HG03039 (cell line): Measurements from ENCODE around the gene RYR3.
"Not testable (repeated sequence)": the region's sequence is repeated elsewhere in the genome, so short reads cannot be mapped to it uniquely, and the experiment has no call there.

Source experiments
- ATAC-seq: cut with Tn5 transposase; IDR thresholded peaks from one replicate; pipeline ENCODE4 v1.9.1; 2021; ENCODE audit warnings: mild to moderate bottlenecking, moderate library complexity; ENCODE audit not compliant: unreplicated experiment

Gene RYR3

DNA sequence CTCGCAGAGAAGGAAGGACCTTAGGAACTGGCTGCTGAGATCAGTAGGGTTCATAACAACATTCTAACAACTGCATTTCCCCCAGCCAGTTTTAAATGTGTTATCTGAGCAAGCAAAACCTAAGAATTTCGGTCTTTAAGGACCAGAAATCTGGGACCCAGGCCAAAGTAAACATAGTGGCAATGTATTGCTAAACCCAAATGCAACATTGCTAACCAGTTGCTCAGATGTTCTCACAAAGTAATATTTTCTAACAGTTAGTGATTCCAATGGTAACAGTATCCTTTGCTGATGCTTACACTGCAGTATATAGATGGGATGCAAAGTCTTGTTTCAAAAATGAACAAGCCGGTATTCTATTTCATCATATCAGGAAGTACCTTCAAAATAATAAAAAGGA is 254.3 kb downstream of the RYR3 start:
- ATAC-seq: no peak

DNA sequence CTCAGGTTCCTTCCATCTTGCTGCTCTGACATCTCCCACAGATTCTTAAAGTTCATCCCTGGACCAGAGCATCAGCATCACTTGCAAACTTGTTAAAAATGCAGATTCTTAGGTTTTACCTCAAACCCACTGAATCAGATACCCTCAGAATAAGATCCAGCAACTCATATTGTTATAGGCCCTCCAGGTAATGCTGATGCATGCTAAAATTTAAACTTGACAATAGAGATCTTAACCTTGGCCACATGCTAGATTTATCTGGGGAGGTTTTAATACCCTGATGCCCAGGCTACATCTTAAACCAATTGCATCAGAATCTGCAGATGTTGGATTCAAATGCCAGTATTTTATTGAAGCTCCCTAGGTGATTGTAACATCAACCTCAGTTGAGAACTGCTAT is 256.9 kb downstream of the RYR3 start:
- no peak for ATAC-seq

DNA sequence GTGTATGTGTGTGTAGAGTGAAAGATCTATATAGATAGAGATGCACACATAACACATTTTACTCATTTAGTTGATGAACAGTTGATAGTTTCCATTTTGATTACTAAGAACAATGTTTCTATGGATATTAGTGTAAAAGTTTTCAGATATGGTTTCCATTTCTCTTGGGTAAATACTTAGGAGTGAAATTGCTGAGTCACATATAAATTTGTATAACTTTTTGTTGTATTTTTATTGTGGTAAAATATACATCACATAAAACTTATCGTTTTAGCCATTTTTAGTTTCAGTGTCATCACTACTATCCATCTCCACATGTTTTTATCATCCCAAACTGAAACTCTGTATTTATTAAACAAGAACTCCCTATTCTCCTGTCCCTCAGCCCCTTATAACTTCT is 258.3 kb downstream of the RYR3 start:
- no peak for ATAC-seq

DNA sequence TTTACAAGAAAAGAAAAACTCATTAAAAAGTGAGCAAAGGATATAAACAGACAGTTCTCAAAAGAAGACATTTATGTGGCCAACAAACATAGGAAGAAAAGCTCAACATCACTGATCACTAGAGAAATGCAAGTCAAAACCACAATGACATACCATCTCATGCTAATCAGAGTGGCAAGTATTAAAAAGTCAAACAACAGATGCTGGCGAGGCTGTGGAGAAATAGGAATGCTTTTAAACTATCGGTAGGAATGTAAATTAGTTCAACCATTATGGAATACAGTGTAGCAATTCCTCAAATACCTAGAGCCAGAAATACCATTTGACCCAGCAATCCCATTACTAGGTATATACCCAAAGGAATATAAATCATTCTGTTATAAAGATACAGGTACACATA is 267.1 kb downstream of the RYR3 start:
- ATAC-seq: not testable (repeated sequence)

DNA sequence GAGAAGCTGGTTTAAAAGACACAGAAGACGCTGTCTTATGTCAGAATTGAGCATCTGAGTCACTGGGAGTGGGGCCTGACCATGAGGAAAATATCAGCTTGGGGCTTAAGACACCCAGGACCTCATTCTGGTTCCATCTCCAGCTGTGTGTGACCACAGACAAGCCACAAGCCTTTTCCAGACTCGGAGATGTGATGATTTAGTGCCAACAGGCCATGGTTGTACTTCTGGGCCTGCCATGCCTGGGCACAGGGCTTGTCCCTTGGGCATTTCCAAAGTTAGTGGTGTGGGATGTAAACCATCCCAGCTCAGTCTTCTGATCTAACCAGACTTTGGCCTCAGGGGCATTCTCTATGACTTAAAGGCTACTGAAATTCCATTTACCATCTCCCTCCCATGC is 269.8 kb downstream of the RYR3 start:
- no peak for ATAC-seq

DNA sequence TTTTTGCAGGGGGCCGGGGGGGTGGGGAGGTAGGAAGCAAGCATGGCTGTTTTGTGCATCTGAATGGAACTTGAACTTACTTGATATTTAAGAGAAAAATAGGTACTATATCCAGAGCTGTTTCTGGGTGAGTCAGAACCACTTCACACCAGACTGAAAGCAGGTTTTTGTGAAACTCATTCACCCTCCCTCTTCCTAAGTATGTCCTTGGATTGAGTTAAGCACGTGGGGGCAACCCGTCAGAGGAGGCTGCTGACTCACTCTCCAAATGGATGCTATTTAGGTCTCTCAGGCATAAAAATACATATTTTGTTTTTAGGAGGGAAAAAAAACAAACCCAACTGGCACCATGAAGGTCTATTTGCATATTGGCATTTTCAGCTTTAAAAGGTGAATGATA is 270.3 kb downstream of the RYR3 start:
- no peak for ATAC-seq

DNA sequence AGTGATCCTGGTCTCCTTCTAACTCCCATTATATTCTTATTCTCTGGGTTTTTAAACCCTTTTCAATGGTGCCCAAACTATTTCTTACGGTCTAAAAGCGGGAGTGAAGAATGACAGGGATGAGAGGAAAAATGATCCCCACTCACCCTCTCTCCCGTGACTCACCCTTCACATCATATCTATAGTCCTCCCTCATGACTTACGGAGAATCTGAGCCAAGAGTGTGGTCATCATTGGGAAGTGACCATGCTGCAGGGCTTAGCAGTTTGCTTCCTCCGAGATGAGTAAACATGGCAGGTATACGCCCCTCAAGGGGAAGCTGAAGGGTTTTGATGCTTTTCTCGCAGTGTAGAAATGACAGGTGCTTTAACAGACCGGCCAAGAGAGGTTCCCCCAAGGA is 274.0 kb downstream of the RYR3 start:
- ATAC-seq: no peak

DNA sequence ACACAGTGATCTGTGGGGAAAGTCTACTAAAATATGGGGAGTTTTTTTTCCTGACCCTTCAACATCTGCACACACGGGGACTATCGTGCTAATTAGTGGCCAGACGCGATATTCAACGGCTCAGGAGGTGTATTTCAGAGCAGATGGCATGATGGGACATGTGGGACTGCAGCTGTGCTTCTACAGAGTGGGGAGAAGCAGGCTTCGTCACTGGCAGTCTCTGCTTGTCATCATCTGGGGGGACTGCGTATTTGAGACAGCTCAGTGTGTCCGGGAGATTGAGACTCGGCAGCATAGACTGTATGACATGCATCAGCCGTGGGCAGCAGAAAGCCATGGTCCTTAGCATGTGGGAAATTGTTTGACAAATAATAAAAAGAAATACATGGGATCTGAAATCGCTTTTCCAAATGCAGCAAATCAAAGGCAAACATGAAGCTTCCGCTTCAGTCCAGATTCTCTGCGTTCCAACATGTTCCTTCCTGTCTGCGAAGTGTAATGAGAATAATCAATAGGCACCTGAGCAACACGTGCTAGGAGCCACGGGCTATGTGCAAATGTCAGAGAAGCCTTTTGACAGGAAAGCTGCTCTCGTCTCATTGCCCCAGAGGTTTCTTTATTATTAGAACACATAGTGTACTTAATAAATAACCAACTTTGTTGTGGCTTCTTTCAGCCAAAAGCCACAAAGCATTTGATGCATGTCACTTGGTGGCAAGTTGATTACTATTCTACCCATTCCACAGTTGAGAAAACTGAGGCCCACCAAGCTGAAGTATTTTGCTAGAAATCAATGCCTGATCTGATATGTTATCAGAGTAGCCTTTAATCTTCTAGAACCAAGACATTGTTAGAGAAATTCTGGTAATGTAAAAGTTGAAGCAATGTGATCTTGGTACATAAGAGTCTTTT is 276.3 kb downstream of the RYR3 start:
- no peak for ATAC-seq

DNA sequence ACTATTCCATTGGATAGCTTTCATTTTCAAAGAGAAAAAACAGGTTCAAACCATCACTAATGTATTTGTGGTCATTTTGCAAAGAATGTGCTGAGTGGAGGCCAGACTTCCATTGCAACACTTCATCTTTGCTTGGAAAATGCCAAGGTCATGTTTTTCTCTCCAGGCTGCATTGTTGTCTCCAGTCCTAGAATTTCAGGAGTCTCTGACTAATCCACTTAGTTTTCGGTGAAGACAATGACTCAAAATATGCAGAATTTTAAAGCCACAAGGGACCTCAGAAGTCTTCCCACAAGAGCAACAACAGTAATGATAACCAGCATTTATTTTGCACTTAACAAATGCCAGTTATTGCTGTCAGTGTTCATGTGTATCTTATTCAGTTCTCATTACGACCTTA is 277.0 kb downstream of the RYR3 start:
- ATAC-seq: no peak

DNA sequence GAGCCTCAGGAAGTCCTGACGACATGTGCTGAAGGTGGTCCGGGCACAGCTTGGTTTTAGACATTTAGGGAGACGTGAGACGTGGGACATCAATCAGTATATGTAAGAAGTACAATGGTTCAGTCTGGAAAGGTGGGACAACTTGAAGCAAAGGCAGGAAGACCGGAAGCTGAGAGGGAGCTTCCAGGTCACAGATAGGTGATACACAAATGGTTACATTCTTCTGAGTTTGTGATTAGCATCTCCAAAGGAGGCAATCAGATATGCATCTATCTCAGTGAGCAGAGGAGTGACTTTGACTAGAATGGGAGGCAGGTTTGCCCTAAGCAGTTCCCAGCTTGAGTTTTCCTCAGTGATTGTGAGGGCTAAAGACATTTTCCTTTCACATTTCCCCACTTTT is 282.1 kb downstream of the RYR3 start:
- no peak for ATAC-seq

DNA sequence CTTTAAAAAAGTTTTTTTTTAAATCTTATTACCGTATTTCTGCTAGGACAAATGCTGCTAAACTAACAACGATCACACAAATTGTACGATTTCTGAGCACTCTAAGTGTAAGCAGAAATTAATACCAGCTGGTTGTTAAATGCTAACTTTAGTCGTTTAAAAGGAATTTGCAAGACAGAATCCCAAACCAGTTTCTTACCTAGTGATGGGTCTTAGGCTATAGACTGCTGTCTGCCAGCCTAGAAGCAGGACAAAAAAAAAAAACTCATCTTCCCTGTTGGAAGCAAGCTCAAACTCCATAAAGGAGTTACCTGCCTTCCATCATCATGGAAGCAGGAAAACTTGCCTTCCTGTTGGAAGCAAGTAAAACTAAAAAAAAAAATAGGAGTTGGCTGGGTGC is 287.6 kb downstream of the RYR3 start:
- ATAC-seq: not testable (repeated sequence)

DNA sequence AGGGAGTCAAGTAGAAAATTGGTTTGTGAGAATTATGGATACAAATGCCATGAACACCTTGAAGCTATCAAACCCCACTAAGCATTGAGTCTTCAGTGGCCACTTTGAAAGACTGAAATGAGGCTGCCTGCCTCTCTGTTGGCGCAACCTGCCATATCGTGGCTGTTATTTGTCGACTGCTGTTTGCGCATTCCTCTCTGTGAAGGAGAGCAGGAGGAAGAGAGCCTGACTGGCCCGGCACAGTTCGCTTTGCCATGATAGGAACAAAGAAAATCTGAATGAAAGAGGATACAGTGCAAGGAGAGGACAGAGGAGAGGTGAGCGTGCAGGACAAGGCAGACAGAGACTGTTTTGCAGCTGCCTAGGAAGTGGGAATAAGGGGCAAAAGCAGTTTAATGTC is 289.4 kb downstream of the RYR3 start:
- ATAC-seq: no peak

DNA sequence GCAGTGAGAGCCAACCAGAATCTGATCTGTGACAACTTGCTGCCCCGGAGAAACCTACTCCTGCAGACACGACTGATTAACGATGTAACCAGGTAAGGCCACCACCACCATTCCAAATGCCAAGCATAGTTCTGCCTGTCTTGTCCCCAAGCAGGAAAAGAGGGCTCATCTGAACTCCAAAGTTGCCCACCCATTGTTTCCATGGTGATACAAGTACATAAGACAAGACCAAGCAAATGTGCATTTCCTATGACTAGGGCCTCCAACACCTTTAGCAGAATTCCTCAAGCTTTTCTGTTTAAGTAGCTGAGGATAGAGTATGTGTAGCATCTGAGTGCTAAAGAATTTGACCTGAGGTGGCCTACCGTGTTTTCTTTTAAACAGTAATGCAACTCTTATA is 290.7 kb downstream of the RYR3 start:
- no peak for ATAC-seq

DNA sequence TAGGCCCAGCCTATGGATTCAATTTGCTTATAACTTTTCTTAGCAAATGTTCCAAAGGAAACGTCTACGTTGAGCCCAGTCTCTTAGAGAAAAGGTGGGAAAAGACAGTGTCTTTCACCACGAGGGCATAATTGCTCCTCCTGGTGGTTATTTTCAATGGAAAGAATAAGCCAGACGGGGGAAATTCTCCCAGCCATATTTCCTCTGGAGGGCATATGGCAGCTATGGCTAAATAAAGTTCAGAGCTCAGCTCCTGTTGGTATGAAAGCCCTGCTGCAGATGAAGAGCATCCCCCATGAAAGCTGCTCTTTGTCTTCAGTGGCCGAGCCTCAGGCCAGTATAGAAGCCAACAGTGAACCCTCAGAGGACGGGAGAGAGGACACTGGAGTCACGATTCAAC is 297.9 kb downstream of the RYR3 start:
- ATAC-seq: no peak

DNA sequence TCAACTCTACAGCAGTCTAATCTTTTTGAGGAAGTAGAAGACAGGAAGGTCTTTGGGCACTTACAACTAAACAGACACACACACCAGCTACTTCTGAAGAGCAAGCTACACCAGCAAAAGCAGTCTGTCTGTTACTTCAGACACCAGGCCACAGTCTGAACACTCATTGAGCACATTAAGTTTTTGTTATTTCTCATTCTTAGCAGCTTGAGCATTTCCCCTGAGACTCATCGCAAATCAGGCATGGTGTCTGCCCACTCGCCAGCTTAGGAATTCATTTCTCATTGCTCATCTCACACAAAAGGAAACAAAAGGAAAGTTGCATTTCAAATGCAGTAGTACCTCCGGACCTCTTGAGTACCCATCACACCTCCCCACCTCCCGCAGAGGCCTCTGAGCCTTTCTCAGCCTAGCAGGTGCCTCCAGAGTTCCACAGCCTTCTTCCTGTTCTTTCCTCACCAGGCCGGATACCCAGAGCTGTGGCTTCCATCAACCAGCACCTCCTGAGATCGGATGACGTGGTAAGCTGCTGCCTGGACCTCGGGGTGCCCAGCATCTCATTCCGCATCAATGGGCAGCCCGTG is 302.0 kb downstream of the RYR3 start:
- ATAC-seq: no peak

DNA sequence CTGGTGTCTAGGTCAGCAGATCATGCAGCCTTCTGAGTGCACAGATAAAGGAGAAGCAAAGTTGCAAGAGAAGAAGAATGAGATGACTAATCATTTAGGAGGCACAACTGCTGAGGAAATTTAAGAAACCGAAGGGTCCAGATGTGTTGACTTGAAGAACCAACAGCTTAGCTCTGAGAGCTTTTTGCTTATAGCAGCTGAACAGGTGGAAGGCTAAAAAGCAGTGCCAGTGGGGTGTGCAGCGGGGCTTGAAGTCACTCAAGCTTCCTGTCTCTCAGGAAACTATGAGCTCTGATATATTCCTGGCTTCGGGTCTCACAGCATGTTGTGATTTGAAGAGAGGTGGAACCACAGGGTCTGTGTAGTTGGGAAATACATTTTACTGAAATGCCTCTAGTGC is 305.7 kb downstream of the RYR3 start:
- no peak for ATAC-seq

DNA sequence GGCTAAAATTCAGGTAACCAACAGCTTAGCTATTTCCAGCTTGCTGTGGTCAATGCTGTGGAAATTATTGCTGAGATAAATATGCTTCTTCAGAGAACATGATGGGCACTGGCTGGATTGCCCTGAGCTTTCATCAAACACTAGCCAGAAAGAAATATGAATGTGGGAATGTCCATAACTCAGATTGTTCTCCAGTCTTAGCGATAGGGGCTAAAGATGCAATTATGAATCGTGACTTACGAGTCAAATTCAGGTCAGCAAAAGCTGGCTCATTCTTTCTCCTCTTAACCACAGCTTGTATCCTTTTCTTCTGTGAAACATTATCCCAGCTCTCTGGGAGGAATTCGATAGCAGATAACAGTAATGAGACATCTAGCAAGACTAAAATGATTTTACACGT is 307.6 kb downstream of the RYR3 start:
- no peak for ATAC-seq

DNA sequence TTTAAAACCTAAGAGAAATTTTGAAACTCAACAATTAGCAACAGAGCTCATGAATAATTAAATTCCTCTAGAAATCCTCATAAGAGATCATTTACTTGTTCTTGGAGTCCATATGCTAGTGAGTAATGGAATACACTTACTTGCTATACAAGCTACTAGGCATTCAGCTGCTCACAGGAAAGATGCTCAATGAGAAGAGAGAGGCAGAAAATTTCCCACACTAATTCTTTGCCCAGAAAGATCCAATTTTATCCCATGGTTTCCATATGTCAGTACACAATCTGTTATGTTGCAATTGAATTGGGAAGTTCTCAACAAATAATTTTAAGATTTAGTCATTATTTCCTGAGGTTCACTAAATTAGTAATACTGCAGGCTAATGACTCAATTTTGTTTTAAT is 310.4 kb downstream of the RYR3 start:
- no peak for ATAC-seq

DNA sequence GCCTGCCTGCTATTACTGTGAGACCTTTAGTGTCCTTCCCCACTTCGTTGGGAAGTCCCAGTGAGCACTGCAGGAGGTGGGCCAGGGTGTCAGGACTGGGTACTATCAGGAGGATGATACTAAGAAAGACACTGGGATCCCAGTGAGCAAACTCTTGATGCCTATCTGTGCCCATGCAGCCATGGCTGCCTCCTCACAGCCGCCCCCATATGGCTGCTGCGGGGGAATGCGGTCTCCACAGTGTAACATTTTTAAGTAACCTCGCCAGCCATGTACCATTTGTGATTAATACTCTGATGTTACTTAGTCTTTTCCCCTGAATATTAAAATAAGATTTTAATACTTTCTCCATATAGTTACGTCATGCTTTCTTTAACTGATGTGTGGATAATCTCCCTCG is 312.2 kb downstream of the RYR3 start:
- no peak for ATAC-seq

DNA sequence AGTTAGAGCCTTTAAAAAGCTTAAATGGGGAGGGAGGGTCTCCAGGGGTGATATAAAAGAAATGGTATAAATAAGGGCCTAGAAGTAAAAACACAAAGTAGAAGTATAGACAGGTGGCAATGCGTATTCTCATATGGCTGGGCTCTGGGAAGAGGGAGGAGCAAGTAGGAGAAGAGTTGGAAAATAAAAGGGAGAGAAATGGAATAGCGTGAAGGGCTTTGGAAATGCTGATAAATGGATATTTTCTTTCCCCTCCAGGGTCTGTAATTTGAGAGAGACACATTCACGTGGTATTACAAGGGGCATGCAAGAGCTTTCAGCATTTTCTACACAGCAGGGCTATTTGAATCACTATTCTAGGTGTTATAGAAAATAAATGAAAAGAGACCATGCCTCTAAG is 313.7 kb downstream of the RYR3 start:
- ATAC-seq: no peak

DNA sequence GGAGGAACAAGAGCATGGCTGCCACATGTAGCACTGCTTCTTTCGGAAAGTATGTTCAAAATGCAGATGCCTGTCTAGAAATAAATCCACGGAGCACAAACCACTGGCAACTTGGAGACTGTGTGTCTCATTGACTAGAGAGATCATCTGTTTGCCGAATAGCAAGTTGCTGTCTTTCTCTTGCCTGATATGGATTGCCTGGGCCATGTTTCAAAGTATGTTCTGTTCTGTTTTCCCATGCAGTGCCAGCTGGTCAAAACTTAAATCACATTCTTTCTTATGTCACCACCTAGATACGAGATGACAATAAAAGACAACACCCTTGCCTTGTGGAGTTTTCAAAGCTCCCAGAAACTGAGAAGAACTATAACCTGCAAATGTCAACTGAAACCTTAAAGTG is 318.9 kb downstream of the RYR3 start:
- no peak for ATAC-seq

DNA sequence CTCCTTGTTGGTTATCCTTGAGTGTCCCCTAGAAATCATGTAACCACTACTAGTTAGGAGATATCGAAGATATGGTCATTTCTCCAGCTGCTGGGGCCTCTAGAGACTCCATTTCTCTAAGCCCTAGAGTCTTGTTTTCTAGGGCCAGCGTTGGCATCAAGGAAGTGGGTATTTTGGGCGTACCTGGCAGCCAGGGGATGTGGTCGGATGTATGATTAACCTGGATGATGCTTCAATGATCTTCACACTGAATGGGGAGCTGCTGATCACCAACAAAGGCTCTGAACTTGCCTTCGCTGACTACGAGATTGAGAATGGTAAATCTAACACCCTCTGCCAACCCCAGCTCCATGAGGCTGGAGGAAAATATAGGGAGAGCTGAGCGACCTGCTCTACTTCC is 325.5 kb downstream of the RYR3 start:
- ATAC-seq: no peak

DNA sequence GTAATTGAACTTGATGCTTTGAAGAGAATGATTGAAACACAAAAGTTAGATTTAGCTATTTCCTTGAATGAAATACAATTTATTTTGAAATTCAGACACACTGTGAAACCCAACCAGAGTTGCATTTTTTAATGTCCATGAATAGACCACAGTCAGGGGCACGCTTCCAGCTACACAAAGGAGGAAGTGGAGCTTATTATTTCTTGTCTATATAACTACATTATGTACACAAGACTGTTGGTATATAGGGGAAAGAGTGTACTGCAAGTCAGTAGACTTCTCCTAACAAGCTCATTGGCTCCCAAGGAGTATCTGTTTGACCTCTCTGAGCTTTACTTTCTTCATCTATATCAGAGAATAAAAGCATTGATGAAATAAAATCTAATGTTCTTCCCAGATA is 326.2 kb downstream of the RYR3 start:
- ATAC-seq: no peak
